Body of pancreas (tissue), 4 donors: ENCODE data around the gene ATXN1.

Source experiments
- CTCF ChIP-seq, 7 experiments: fragments of 450-650 bp in 4 of 7; fragments of 200-600 bp in 3 of 7; sonication (generic) in 3 of 7; IDR thresholded peaks; one replicate each; pipeline ENCODE4 v1.5.1; 2016 to 2019; ENCODE audit warnings: antibody characterized with exemption in 7 of 7
- POLR2A ChIP-seq, 3 donors: fragments of 450-650 bp; IDR thresholded peaks; one replicate each; pipeline ENCODE4 v1.6.1; 2016; ENCODE audit warnings: antibody characterized with exemption in 3 of 3, mild to moderate bottlenecking in 2 of 3

- TF ChIP-seq POLR2A (IDR thresholded peaks at IDR 0.05) (no peak), CTCF (IDR thresholded peaks at IDR 0.05) (no peak)
Measured at GRCh38 chr6:16572317-16572716, 188.9 kb downstream of the ATXN1 start.
